Neural cell (in vitro differentiated cells): ENCODE measurements around the gene OR6C76. TPM values are rescaled to one million over a fixed set of nuclear protein-coding genes. Genes with fewer than 3 reads are reported as not detected.
"Not testable (repeated sequence)": the region's sequence is repeated elsewhere in the genome, so short reads cannot be mapped to it uniquely, and the experiment has no call there.

Source experiments
- H2AFZ ChIP-seq: fragments of 200-600, 300-800 bp; sonication (generic), shearing (Covaris generic); 2 replicates; pipeline ENCODE4 v1.6.0; 2014; ENCODE audit warnings: low read depth, mild to moderate bottlenecking, antibody characterized with exemption, low read length, moderate library complexity
- H3F3A ChIP-seq: fragments of 200-600 bp; shearing (Covaris generic); 2 replicates; pipeline ENCODE4 v1.6.1; 2016; ENCODE audit warnings: mild to moderate bottlenecking, moderate library complexity, mixed read lengths, antibody characterized with exemption, low read length; ENCODE audit not compliant: insufficient read depth, poor library complexity, severe bottlenecking
- H3K27ac ChIP-seq: fragments of 200-600, 300-800 bp; sonication (generic), shearing (Covaris generic); 2 replicates; pipeline ENCODE4 v1.5.1; 2014; ENCODE audit warnings: mild to moderate bottlenecking, low read length, moderate library complexity
- H3K27me3 ChIP-seq: fragments of 300-800, 200-600 bp; sonication (generic), shearing (Covaris generic); 2 replicates; pipeline ENCODE4 v1.6.0; 2014; ENCODE audit warnings: mild to moderate bottlenecking, low read depth, low read length, moderate library complexity; ENCODE audit not compliant: insufficient read depth
- H3K36me3 ChIP-seq: fragments of 300-800, 200-600 bp; sonication (generic), shearing (Covaris generic); 2 replicates; pipeline ENCODE4 v1.5.1; 2014; ENCODE audit warnings: mild to moderate bottlenecking, antibody characterized with exemption, low read length, moderate library complexity; ENCODE audit not compliant: insufficient read depth
- H3K4me2 ChIP-seq: fragments of 300-800, 200-600 bp; sonication (generic), shearing (Covaris generic); 2 replicates; pipeline ENCODE4 v1.6.0; 2014; ENCODE audit warnings: mild to moderate bottlenecking, low read length
- H3K4me3 ChIP-seq: fragments of 300-800, 200-600 bp; sonication (generic), shearing (Covaris generic); 2 replicates; pipeline ENCODE4 v1.5.1; 2014; ENCODE audit warnings: mild to moderate bottlenecking, low read length, moderate library complexity
- H3K79me2 ChIP-seq: fragments of 200-600 bp; shearing (Covaris generic); replicated peaks from 2 replicates; pipeline ENCODE4 v1.6.0; 2014; ENCODE audit warnings: mild to moderate bottlenecking, low read length, moderate library complexity; ENCODE audit not compliant: insufficient read depth
- H3K9ac ChIP-seq: fragments of 300-800, 200-600 bp; sonication (generic), shearing (Covaris generic); 2 replicates; pipeline ENCODE4 v1.6.1; 2016; ENCODE audit warnings: mild to moderate bottlenecking, low read length, mixed read lengths
- H3K9me2 ChIP-seq: fragments of 200-600 bp; shearing (Covaris generic); 2 replicates; pipeline ENCODE4 v1.6.1; 2016; ENCODE audit warnings: mild to moderate bottlenecking, low read length, mixed read lengths; ENCODE audit not compliant: insufficient read depth
- H3K9me3 ChIP-seq: fragments of 200-600, 300-800 bp; sonication (generic), shearing (Covaris generic); 2 replicates; pipeline ENCODE4 v1.6.1; 2016; ENCODE audit warnings: mild to moderate bottlenecking, mixed run types, low read length, moderate library complexity, mixed read lengths
- H4K20me1 ChIP-seq: fragments of 200-600 bp; shearing (Covaris generic); 2 replicates; pipeline ENCODE4 v1.6.1; 2016; ENCODE audit warnings: mild to moderate bottlenecking, mixed run types; ENCODE audit not compliant: insufficient read depth
- EP300 ChIP-seq: fragments of 450-650 bp; conservative IDR thresholded peaks from 2 replicates; pipeline ENCODE4 v1.6.1; 2014; ENCODE audit warnings: antibody characterized with exemption, mild to moderate bottlenecking, moderate library complexity; ENCODE audit not compliant: poor library complexity, severe bottlenecking
- EZH2 ChIP-seq: fragments of 200-600, 300-800 bp; shearing (Covaris generic), sonication (generic); IDR thresholded peaks from 2 replicates; pipeline ENCODE4 v1.6.1; 2014; ENCODE audit warnings: antibody characterized with exemption, low read length, borderline replicate concordance, mild to moderate bottlenecking; ENCODE audit not compliant: insufficient read depth, poor library complexity, severe bottlenecking
- MXI1 ChIP-seq: fragments of 450-650 bp; conservative IDR thresholded peaks from 2 replicates; pipeline ENCODE4 v1.6.1; 2014; ENCODE audit warnings: antibody characterized with exemption, mild to moderate bottlenecking; ENCODE audit not compliant: poor library complexity, severe bottlenecking
- POLR2AphosphoS5 ChIP-seq: IDR thresholded peaks from 2 replicates; pipeline ENCODE4 v1.6.1; 2012
- RAD21 ChIP-seq: fragments of 450-650 bp; conservative IDR thresholded peaks from 2 replicates; pipeline ENCODE4 v1.6.1; 2014; ENCODE audit warnings: antibody characterized with exemption, mild to moderate bottlenecking, moderate library complexity
- REST ChIP-seq: IDR thresholded peaks from 2 replicates; pipeline ENCODE4 v1.6.1; 2012; ENCODE audit warnings: borderline replicate concordance
- SMC3 ChIP-seq: fragments of 450-650 bp; conservative IDR thresholded peaks from 2 replicates; pipeline ENCODE4 v1.6.1; 2014; ENCODE audit warnings: antibody characterized with exemption, mild to moderate bottlenecking, moderate library complexity; ENCODE audit not compliant: poor library complexity
- TAF1 ChIP-seq: IDR thresholded peaks from 2 replicates; pipeline ENCODE4 v1.6.1; 2012; ENCODE audit warnings: low read depth
- polyA plus RNA-seq: library from polyadenylated mRNA; depleted of rRNA; stranded (reverse); fragments of >200 nt; gene quantifications from 2 replicates; pipeline ENCODE4 v1.2.3, GENCODE V29; 2014
- TF ChIP-seq, protein P1 (sequence below): fragments of 450-650 bp; IDR thresholded peaks from 2 replicates; pipeline ENCODE4 v1.5.1; 2014; ENCODE audit warnings: antibody characterized with exemption, mild to moderate bottlenecking, moderate library complexity; ENCODE audit not compliant: poor library complexity, severe bottlenecking

Gene OR6C76
- polyA plus RNA-seq, 1 donor from 2014 or later = not detected

- Histone ChIP-seq H3K4me3 (no peak within 1 kb of the TSS), H3K4me2 (no peak within 1 kb of the TSS), H4K20me1 (no peaks in the 10 kb centered on the region), H3K9ac (no peak within 1 kb of the TSS), H3K9me2 (no peaks in the 10 kb centered on the region), H3K27ac (no peak within 1 kb of the TSS), H3K79me2 (no peaks in the 10 kb centered on the region), H3K36me3 (no peaks in the 10 kb centered on the region), H2AFZ (no peak within 1 kb of the TSS), H3F3A (no peaks in the 10 kb centered on the region), H3K27me3 (no peaks in the 10 kb centered on the region), H3K9me3 (no peaks in the 10 kb centered on the region)
- no peak for TF ChIP-seq TAF1
- no peak for TF ChIP-seq SMC3
- TF ChIP-seq POLR2AphosphoS5 = no peak
These were observed 25.8 kb upstream of the OR6C76 start, which contains the start of gene OR6C65 for GRCh38 chr12:55400229-55400628. TSS of gene OR6C65 (plus strand) at chr12:55400529. CDS start at chr12:55400529, 0 bp downstream.

DNA sequence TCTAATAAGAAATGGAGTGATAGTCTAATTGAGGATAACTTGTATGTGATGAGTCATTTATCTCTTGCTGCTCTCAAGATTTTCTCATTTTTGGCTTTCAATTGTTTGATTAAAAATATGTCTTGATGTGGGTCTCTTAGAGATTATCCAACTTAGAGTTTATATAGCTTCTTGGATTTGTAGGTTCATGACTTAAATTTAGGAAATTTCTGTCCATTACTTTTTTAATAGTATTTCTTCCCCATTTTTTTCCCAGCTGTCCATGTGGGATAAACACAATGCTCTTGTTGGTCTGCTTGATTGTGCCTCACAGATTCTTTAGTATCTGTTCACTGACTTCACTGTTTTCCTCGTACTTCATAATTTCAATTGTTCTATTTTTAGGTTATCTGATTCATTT, 18.2 kb upstream of the OR6C76 start:
- H3K27me3 ChIP-seq = no peaks in the 10 kb centered on the region
- H2AFZ ChIP-seq = no peak overlapping the region
- no peak overlapping the region for H3K4me3 ChIP-seq
- no peak for TF ChIP-seq SMC3
- TF ChIP-seq MXI1 = no peak
- TF ChIP-seq, protein P1, sequence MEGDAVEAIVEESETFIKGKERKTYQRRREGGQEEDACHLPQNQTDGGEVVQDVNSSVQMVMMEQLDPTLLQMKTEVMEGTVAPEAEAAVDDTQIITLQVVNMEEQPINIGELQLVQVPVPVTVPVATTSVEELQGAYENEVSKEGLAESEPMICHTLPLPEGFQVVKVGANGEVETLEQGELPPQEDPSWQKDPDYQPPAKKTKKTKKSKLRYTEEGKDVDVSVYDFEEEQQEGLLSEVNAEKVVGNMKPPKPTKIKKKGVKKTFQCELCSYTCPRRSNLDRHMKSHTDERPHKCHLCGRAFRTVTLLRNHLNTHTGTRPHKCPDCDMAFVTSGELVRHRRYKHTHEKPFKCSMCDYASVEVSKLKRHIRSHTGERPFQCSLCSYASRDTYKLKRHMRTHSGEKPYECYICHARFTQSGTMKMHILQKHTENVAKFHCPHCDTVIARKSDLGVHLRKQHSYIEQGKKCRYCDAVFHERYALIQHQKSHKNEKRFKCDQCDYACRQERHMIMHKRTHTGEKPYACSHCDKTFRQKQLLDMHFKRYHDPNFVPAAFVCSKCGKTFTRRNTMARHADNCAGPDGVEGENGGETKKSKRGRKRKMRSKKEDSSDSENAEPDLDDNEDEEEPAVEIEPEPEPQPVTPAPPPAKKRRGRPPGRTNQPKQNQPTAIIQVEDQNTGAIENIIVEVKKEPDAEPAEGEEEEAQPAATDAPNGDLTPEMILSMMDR = no peak
- TF ChIP-seq POLR2AphosphoS5 = no peak
- no peak for TF ChIP-seq EP300
- TF ChIP-seq EZH2 = no peak
- no peak for TF ChIP-seq REST
- no peak for TF ChIP-seq TAF1
- TF ChIP-seq RAD21 = no peak
- no peaks in the 10 kb centered on the region for H3K36me3 ChIP-seq
- no peak overlapping the region for H3K27ac ChIP-seq
- H3K9ac ChIP-seq = no peak overlapping the region
- H3K79me2 ChIP-seq = no peaks in the 10 kb centered on the region
- no peak overlapping the region for H3K4me2 ChIP-seq
- H3K9me2 ChIP-seq = no peaks in the 10 kb centered on the region
- H4K20me1 ChIP-seq = no peaks in the 10 kb centered on the region
- H3K9me3 ChIP-seq = peaks cover 4% of the 10 kb centered on the region
- H3F3A ChIP-seq = no peaks in the 10 kb centered on the region

DNA sequence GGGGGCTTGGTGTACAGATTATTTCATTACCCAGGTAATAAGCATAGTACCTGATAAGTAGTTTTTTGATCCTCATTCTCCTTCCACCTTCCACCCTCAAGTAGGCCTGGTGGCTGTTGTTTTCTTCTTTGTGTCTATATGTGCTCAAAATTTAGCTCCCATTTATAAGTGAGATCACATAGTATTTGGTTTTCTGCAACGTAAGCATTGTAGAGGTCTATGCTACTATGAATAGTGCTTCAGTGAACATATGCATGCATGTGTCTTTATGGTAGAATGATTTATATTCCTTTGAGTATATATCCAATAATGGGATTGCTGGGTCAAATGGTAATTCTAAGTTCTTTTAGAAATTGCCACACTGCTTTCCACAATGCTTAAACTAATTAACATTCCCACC, 16.9 kb upstream of the OR6C76 start:
- not testable (repeated sequence) for H3K4me3 ChIP-seq, H3K27ac ChIP-seq, H3K9ac ChIP-seq, H2AFZ ChIP-seq, H3K9me2 ChIP-seq, H3K9me3 ChIP-seq, H3K79me2 ChIP-seq, H3K36me3 ChIP-seq, H3F3A ChIP-seq, H3K27me3 ChIP-seq, H3K4me2 ChIP-seq, H4K20me1 ChIP-seq

DNA sequence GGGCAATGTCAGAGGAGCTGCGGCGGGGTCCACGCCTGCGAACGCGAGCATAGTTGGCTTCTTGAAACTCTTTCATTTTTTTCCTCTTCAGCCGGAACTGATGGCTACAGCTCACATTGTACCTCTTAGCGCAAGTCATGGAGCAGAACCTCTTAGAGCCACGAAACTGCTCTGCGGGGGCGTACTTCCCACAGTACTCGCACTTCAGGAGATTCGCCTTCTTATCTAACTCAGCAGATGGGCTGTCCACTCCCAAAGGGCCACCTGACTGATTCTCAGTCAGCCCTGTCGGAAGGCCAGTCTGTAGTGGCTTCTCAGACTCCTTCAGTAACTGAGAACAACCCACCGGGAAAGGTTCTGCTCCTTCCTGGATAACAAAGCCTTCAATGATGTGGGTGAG, 13.9 kb upstream of the OR6C76 start:
- H3K9me2 ChIP-seq, H4K20me1 ChIP-seq, H3K79me2 ChIP-seq, H3K36me3 ChIP-seq, H3K9ac ChIP-seq, H3K4me3 ChIP-seq, H3K27me3 ChIP-seq, H3K27ac ChIP-seq, H3K4me2 ChIP-seq, H3F3A ChIP-seq, H2AFZ ChIP-seq, H3K9me3 ChIP-seq: not testable (repeated sequence)

DNA sequence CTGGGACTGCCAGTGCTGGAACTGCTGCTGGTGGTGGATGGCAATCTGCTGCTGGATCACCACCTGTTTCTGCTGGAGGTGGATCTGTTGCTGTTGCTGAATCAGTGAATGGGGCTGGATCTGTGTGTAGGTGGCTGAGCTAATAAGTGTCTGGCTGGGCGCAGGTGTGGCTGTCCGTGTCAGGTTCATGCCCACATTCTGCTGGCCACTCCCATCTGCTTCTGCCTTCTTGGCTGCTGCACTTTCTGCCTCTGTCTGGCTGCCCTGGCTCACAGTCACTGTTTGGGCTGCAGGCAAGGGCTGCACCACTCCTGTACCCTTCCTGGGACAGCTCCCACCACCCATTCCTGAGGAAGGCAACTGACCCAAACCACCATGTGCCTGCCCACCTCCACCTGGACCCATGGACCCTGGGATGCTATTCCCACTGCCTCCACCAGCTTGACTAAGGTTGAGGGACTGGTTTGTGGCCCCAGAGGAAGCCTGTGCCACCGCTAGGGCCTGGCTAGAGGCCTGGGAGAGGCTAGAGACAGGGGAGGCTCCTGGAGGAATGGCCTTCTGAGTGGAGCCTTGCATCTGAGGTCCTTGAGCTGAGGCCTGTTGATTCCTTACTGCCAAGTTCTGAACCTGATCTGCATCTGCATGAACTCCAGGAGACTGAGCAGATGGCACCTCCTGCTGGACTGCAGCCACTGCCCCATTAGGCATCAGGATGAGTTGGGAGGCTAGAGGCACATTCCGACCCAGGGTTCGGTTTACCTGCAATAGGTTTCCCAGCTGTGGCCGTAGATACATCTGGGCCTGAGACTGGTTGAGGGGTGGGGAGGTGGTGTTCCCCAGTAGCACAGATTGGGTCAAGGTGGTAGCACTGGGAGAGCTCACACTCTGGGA, 12.3 kb upstream of the OR6C76 start:
- H4K20me1 ChIP-seq, H2AFZ ChIP-seq, H3K79me2 ChIP-seq: not testable (repeated sequence)

More for the DNA sequence above, 12.3 kb upstream of the OR6C76 start:
- not testable (repeated sequence) for H3K27me3 ChIP-seq, H3K4me2 ChIP-seq, H3K4me3 ChIP-seq, H3K27ac ChIP-seq, H3K9ac ChIP-seq, H3K9me3 ChIP-seq, H3K9me2 ChIP-seq, H3K36me3 ChIP-seq, H3F3A ChIP-seq
